ENCODE results near the gene DDX47.
A peak's percentile ranks its signal among the peaks of the same experiment; 100 is the strongest.

The DDX47 gene

DNA sequence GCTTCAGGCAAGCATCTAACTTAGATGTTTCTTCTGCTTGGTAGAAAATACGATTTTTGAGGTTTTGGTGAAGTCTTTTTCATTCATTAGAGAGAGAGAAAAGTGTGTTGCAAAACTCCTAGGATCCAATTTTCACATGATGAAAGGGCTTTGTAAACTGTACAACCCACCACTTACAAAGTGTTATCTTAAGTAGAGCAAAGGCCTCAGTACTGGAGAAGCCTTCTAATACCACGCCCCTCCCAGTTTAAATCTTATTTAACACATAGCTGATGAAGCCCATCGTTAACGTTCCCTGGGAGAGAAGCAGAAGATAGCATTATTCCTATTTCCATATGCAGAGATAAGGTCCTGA is 26.8 kb upstream of the DDX47 start:
- Histone ChIP-seq H3K4me3 (ENCODE audit: low read depth, low read length) (peak overlapping the region; percentile 58), H3K27me3 (ENCODE audit: control insufficient read depth, insufficient read depth, low read length) (peaks cover 47% of the 10 kb centered on the region), H3K36me3 (ENCODE audit: control insufficient read depth, insufficient read depth, low read length) (no peaks in the 10 kb centered on the region), H3K27ac (ENCODE audit: low read depth, low read length) (no peak overlapping the region), H3K9ac (ENCODE audit: low read depth, low read length) (no peak overlapping the region), H3K9me3 (ENCODE audit: control insufficient read depth, insufficient read depth, low read length) (no peaks in the 10 kb centered on the region), H3K4me1 (ENCODE audit: control insufficient read depth, insufficient read depth, low read length) (peaks cover 23% of the 10 kb centered on the region)

DNA sequence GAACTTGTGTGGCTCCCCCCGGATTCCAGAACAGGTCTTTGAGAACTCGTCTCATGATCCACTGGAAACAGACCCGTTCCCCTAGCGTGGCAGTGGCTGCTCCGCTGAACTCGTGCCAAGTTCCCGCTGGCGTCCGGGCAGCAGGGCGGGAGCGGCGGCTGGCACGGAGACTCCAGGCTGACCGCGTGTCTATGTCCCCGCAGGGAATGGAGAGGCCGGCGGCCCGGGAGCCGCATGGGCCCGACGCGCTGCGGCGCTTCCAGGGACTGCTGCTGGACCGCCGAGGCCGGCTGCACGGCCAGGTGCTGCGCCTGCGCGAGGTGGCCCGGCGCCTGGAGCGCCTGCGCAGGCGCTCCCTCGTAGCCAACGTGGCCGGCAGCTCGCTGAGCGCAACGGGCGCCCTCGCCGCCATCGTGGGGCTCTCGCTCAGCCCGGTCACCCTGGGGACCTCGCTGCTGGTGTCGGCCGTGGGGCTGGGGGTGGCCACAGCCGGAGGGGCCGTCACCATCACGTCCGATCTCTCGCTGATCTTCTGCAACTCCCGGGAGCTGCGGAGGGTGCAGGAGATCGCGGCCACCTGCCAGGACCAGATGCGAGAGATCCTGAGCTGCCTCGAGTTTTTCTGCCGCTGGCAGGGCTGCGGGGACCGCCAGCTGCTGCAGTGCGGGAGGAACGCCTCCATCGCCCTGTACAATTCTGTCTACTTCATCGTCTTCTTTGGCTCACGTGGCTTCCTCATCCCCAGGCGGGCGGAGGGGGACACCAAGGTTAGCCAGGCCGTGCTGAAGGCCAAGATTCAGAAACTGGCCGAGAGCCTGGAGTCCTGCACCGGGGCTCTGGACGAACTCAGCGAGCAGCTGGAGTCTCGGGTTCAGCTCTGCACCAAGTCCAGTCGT is 26.2 kb upstream of the DDX47 start:
- no peaks in the 10 kb centered on the region for H3K9me3 ChIP-seq (ENCODE audit: control insufficient read depth, insufficient read depth, low read length)
- H3K4me3 ChIP-seq (ENCODE audit: low read depth, low read length), result peak overlapping the region; percentile 58
- H3K27ac ChIP-seq (ENCODE audit: low read depth, low read length), result no peak overlapping the region
- no peaks in the 10 kb centered on the region for H3K36me3 ChIP-seq (ENCODE audit: control insufficient read depth, insufficient read depth, low read length)
- peak overlapping the region; percentile 62; the same call in 1 of the 2 replicates for H3K9ac ChIP-seq (ENCODE audit: low read depth, low read length)
- H3K27me3 ChIP-seq (ENCODE audit: control insufficient read depth, insufficient read depth, low read length), result peaks cover 47% of the 10 kb centered on the region
- H3K4me1 ChIP-seq (ENCODE audit: control insufficient read depth, insufficient read depth, low read length), result peaks cover 25% of the 10 kb centered on the region

DNA sequence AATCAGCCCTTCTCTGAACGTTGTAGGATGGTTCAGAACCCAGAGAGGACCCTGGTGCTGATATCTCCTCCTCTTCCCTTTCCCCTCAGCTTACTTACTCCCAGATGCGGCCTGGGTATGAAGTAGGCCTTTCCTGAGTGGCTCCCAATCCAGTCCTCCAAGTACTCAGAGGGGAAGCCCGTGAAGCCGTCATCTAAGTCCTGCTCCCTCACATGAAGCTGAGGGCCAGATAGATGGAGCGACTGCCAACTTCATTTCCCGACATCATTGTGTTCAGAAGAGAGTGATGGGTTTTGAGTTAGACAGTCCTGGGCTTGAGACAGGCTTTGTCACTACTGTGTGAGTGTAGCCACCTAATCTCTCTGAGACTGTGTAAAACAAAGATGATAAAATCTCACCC is 25.0 kb upstream of the DDX47 start:
- no peaks in the 10 kb centered on the region for H3K36me3 ChIP-seq (ENCODE audit: control insufficient read depth, insufficient read depth, low read length)
- H3K4me3 ChIP-seq (ENCODE audit: low read depth, low read length), result no peak overlapping the region
- H3K27me3 ChIP-seq (ENCODE audit: control insufficient read depth, insufficient read depth, low read length), result peaks cover 47% of the 10 kb centered on the region
- no peak overlapping the region for H3K27ac ChIP-seq (ENCODE audit: low read depth, low read length)
- H3K9me3 ChIP-seq (ENCODE audit: control insufficient read depth, insufficient read depth, low read length), result no peaks in the 10 kb centered on the region
- no peak overlapping the region for H3K9ac ChIP-seq (ENCODE audit: low read depth, low read length)
- H3K4me1 ChIP-seq (ENCODE audit: control insufficient read depth, insufficient read depth, low read length), result peaks cover 25% of the 10 kb centered on the region

DNA sequence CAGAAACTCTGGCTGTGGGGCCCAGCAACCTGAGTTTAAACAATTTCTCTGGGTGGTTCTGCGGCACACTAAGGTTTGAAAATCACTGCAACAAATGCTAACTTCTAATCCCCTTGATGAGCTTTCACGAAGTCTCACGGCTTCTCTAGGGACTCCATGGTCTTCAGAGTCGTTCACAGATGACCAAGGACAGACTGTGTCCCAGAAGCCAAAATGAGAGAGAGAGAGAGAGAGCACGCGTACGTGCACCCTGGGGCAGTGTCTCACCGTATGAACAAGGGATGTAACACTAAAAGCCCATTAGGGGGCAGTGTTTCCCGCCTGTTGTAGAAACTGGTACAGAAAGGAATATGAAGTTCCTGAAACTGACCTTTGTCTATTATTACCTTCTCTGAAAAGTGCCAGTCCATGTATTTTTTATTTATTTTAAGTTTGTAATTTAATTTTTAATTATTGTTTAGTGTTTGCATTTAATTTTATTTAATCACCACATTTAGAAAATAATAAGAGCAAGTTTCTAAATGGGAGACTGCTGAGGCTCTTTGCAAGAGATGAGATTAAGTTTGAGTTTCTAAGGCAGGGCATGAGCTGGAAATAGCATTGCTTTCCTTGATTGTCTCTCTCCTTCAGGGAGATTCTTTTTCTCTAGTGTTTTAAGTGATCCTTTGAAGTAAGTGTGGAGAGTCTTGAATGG is 24.3 kb upstream of the DDX47 start:
- Histone ChIP-seq H3K4me1 (ENCODE audit: control insufficient read depth, insufficient read depth, low read length) (peaks cover 25% of the 10 kb centered on the region), H3K36me3 (ENCODE audit: control insufficient read depth, insufficient read depth, low read length) (no peaks in the 10 kb centered on the region), H3K4me3 (ENCODE audit: low read depth, low read length) (no peak overlapping the region), H3K27ac (ENCODE audit: low read depth, low read length) (no peak overlapping the region), H3K9ac (ENCODE audit: low read depth, low read length) (no peak overlapping the region), H3K27me3 (ENCODE audit: control insufficient read depth, insufficient read depth, low read length) (peaks cover 47% of the 10 kb centered on the region), H3K9me3 (ENCODE audit: control insufficient read depth, insufficient read depth, low read length) (no peaks in the 10 kb centered on the region)

DNA sequence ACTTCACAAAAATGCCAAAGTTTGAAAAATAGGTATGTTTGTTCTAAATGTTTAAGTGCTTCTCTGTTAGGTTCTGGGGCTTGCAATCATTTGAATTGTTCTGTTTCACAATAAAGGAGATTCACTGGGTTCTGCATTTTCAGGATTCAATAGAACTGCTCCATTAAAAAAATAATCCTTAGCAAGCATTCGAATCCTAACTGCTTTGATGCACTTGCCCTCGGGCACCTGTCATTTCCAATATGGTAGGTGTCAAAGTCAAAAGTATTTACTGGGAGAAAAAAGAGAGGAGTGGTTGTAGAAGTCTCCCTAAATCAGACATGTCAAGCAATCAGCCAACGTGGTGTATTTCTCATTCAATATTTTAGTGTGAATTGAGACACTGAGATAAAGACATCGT is 22.2 kb upstream of the DDX47 start:
- Histone ChIP-seq H3K9me3 (ENCODE audit: control insufficient read depth, insufficient read depth, low read length) (no peaks in the 10 kb centered on the region), H3K4me3 (ENCODE audit: low read depth, low read length) (no peak overlapping the region), H3K27ac (ENCODE audit: low read depth, low read length) (no peak overlapping the region), H3K27me3 (ENCODE audit: control insufficient read depth, insufficient read depth, low read length) (peaks cover 28% of the 10 kb centered on the region), H3K9ac (ENCODE audit: low read depth, low read length) (no peak overlapping the region), H3K36me3 (ENCODE audit: control insufficient read depth, insufficient read depth, low read length) (no peaks in the 10 kb centered on the region), H3K4me1 (ENCODE audit: control insufficient read depth, insufficient read depth, low read length) (peaks cover 11% of the 10 kb centered on the region)

DNA sequence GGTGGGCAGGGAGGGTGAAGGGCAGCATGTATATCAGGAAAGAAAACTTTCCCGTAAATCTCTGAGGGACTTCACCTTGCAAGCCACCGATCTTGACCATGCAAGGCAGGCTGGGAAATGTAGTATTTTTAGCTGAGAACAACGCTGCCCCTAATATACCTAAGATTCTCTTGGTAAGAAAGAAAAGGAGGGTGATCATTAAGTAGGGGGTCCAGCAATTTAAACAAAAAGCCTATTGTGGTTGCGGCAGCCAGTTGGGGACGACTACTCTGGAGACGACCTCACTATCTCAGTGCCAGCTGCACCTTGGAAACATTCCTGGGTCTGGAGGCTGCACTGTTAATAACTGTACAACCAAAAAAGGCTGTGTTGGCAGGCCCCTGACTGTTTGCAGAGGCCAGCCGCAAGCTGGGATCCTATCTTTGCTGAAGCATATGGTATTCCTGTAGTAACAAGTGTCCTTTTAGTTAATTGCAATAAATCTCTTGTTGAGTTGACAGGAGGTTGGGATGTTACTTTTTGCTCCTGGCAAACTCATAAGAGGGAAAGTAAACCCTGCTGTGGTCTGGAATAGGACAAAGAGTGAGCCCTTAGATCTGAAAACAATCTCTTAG is 21.3 kb upstream of the DDX47 start:
- Histone ChIP-seq H3K9ac (ENCODE audit: low read depth, low read length) (no peak overlapping the region), H3K36me3 (ENCODE audit: control insufficient read depth, insufficient read depth, low read length) (no peaks in the 10 kb centered on the region), H3K4me3 (ENCODE audit: low read depth, low read length) (no peak overlapping the region), H3K27me3 (ENCODE audit: control insufficient read depth, insufficient read depth, low read length) (peaks cover 19% of the 10 kb centered on the region), H3K4me1 (ENCODE audit: control insufficient read depth, insufficient read depth, low read length) (peaks cover 6% of the 10 kb centered on the region), H3K9me3 (ENCODE audit: control insufficient read depth, insufficient read depth, low read length) (no peaks in the 10 kb centered on the region), H3K27ac (ENCODE audit: low read depth, low read length) (no peak overlapping the region)

DNA sequence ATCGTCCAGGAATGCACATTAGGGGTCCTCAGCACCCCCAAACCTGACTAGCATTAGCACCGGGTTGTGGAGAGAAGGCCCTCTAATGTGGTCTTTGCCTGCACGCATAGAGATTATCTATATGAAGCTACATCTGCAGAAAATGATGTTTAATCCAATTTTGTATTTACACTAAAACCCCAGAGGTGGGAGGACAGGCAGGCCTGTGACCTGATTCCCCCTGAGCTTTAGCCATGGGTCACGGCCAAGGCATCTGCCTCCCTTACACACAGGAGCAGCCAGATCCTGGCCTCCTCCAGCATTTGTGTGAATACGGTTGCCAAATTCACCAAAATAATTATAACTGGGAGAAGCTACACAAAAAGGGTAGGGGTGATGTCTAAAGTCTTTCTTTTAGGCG is 20.7 kb upstream of the DDX47 start:
- Histone ChIP-seq H3K4me3 (ENCODE audit: low read depth, low read length) (no peak overlapping the region), H3K36me3 (ENCODE audit: control insufficient read depth, insufficient read depth, low read length) (no peaks in the 10 kb centered on the region), H3K27me3 (ENCODE audit: control insufficient read depth, insufficient read depth, low read length) (peaks cover 13% of the 10 kb centered on the region), H3K9me3 (ENCODE audit: control insufficient read depth, insufficient read depth, low read length) (no peaks in the 10 kb centered on the region), H3K4me1 (ENCODE audit: control insufficient read depth, insufficient read depth, low read length) (peaks cover 6% of the 10 kb centered on the region), H3K9ac (ENCODE audit: low read depth, low read length) (no peak overlapping the region), H3K27ac (ENCODE audit: low read depth, low read length) (no peak overlapping the region)

DNA sequence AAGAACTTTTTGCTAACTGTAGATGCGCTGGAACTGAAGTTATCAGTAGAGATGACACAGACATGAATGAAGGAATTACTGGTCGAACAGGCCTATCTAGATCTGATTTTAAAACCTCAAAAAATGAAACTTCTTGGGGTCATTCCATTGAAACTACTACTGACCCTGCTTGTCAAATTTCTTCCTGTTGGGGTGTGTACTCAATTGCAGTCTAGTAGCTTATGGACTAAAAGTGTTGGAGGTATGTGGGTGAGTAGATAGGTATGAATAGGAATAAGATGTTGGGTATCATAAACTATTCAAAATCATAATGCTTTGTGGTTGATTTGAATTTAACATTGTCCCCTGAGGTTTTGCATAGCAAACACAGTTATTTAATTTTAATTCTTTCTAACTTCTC is 18.5 kb upstream of the DDX47 start:
- no peak overlapping the region for H3K27ac ChIP-seq (ENCODE audit: low read depth, low read length)
- H3K4me1 ChIP-seq (ENCODE audit: control insufficient read depth, insufficient read depth, low read length), result peaks cover 8% of the 10 kb centered on the region; the same call in 1 of the 2 replicates
- H3K36me3 ChIP-seq (ENCODE audit: control insufficient read depth, insufficient read depth, low read length), result no peaks in the 10 kb centered on the region
- H3K4me3 ChIP-seq (ENCODE audit: low read depth, low read length), result no peak overlapping the region
- no peaks in the 10 kb centered on the region for H3K27me3 ChIP-seq (ENCODE audit: control insufficient read depth, insufficient read depth, low read length)
- no peak overlapping the region for H3K9ac ChIP-seq (ENCODE audit: low read depth, low read length)
- H3K9me3 ChIP-seq (ENCODE audit: control insufficient read depth, insufficient read depth, low read length), result no peaks in the 10 kb centered on the region

DNA sequence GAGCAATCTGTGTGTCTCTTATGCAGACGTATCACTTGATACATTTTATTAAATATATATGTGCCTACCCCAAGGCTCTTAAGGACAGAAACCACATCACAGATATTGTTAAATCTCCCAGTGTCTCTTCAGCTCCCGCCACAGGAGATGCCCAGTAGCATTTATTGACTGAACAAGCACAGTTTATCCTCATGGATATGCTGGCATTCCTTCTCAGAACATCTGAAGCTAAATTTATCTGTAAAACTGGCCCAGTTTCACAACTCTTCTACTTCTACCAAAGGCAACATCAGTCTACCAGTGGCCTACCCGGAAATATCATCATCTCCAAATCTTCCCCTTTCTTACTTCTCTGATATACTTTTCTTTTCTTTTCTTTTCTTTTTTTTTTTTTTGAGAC is 17.0 kb upstream of the DDX47 start:
- H3K36me3 ChIP-seq (ENCODE audit: control insufficient read depth, insufficient read depth, low read length), result no peaks in the 10 kb centered on the region
- H3K27me3 ChIP-seq (ENCODE audit: control insufficient read depth, insufficient read depth, low read length), result no peaks in the 10 kb centered on the region
- H3K27ac ChIP-seq (ENCODE audit: low read depth, low read length), result no peak overlapping the region
- no peaks in the 10 kb centered on the region for H3K9me3 ChIP-seq (ENCODE audit: control insufficient read depth, insufficient read depth, low read length)
- H3K4me1 ChIP-seq (ENCODE audit: control insufficient read depth, insufficient read depth, low read length), result peaks cover 10% of the 10 kb centered on the region; the same call in 1 of the 2 replicates
- no peak overlapping the region for H3K9ac ChIP-seq (ENCODE audit: low read depth, low read length)
- no peak overlapping the region for H3K4me3 ChIP-seq (ENCODE audit: low read depth, low read length)

DNA sequence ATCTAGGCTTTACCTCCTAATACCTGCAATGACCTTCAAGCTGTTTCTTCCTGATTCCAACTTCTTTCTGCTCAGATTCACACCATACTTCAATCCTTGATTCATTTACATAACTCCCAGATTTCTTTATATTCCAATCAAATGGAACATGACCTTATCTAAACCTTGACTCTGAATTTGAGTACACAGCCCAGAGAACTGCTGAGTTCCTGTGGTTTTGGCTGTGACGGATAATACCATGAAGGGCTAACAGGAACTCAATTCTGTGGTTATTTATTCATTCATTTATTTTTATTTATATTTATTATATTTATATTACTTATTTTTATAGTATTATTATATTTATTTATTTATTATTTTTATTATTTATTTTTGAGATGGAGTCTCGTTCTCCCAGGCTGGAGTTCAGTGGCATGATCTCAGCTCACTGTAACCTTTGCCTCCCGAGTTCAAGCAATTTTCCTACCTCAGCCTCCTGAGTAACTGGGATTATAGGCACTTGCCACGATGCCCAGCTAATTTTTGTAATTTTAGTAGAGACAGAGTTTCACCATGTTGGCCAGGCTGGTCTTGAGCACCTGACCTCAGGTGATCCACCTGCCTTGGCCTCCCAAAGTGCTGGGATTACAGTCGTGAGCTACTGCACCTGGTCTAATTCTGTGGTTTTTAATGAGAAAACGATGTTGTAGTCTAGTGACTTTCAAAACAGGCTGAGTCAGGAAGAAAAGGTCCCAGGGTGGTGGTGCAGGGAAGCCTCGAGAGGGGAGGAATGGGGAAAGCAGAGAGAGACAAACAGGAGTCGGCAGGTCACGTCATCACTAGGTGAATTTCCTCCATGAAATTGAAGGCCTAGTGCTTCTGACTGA is 16.0 kb upstream of the DDX47 start:
- H3K9me3 ChIP-seq (ENCODE audit: control insufficient read depth, insufficient read depth, low read length), result no peaks in the 10 kb centered on the region
- H3K36me3 ChIP-seq (ENCODE audit: control insufficient read depth, insufficient read depth, low read length), result no peaks in the 10 kb centered on the region
- H3K27me3 ChIP-seq (ENCODE audit: control insufficient read depth, insufficient read depth, low read length), result no peaks in the 10 kb centered on the region
- no peak overlapping the region for H3K9ac ChIP-seq (ENCODE audit: low read depth, low read length)
- peaks cover 6% of the 10 kb centered on the region; the same call in 1 of the 2 replicates for H3K4me1 ChIP-seq (ENCODE audit: control insufficient read depth, insufficient read depth, low read length)
- H3K4me3 ChIP-seq (ENCODE audit: low read depth, low read length), result no peak overlapping the region
- H3K27ac ChIP-seq (ENCODE audit: low read depth, low read length), result no peak overlapping the region
